HCT116 (cell line): ENCODE measurements around the gene CEP72.

Experiments used
- EGR1 ChIP-seq: IDR thresholded peaks from 2 replicates; pipeline ENCODE4 v1.6.1; 2012; ENCODE audit warnings: low read depth
- EZH2 ChIP-seq: fragments of 200-600 bp; sonication (generic); IDR thresholded peaks from 2 replicates; pipeline ENCODE4 v1.6.1; 2017; ENCODE audit warnings: antibody characterized with exemption, mixed run types
- EZH2phosphoT487 ChIP-seq: fragments of 200-600 bp; IDR thresholded peaks from 2 replicates; pipeline ENCODE4 v1.6.1; 2018; ENCODE audit warnings: antibody characterized with exemption, borderline replicate concordance
- POLR2A ChIP-seq: IDR thresholded peaks from 2 replicates; pipeline ENCODE4 v1.7.0; 2011; ENCODE audit warnings: borderline replicate concordance; ENCODE audit not compliant: insufficient read depth, insufficient read length; ENCODE audit errors: extremely low read depth
- POLR2AphosphoS5 ChIP-seq: IDR thresholded peaks from 2 replicates; pipeline ENCODE4 v1.6.1; 2011; ENCODE audit warnings: mild to moderate bottlenecking, low read depth, low read length, moderate library complexity
- RAD21 ChIP-seq: IDR thresholded peaks from 2 replicates; pipeline ENCODE4 v1.6.1; 2012; ENCODE audit warnings: low read depth, mild to moderate bottlenecking
- REST ChIP-seq: IDR thresholded peaks from 2 replicates; pipeline ENCODE4 v1.6.1; 2012; ENCODE audit warnings: low read depth
- SIN3A ChIP-seq: IDR thresholded peaks from 2 replicates; pipeline ENCODE4 v1.6.1; 2012; ENCODE audit warnings: low read depth
- TCF7L2 ChIP-seq: IDR thresholded peaks from 2 replicates; pipeline ENCODE4 v1.7.0; 2011; ENCODE audit warnings: borderline replicate concordance, inconsistent platforms; ENCODE audit not compliant: insufficient read depth, insufficient read length; ENCODE audit errors: extremely low read depth
- ZFX ChIP-seq: fragments of 450-650 bp; IDR thresholded peaks from 2 replicates; pipeline ENCODE4 v1.6.1; 2017
- ZNF274 ChIP-seq: fragments of 200-500 bp; sonication (Bioruptor generic); IDR thresholded peaks from 2 replicates; pipeline ENCODE4 v1.6.1; 2014; ENCODE audit warnings: mild to moderate bottlenecking, low read depth, low read length, inconsistent platforms
- TF ChIP-seq, protein P1 (sequence below), 3 experiments: fragments of 200-600 bp in 1 of 3; sonication (generic) in 1 of 3; IDR thresholded peaks in 2 of 3; conservative IDR thresholded peaks in 1 of 3; 2 replicates each; pipeline ENCODE4 v1.5.1; 2012 to 2017; ENCODE audit warnings: low read depth in 2 of 3, low read length in 2 of 3, antibody characterized with exemption in 1 of 3, borderline replicate concordance in 1 of 3, control low read depth in 1 of 3, mild to moderate bottlenecking in 1 of 3, mixed read lengths in 1 of 3, mixed run types in 1 of 3, moderate library complexity in 1 of 3; ENCODE audit not compliant: insufficient read depth in 1 of 3
- TF ChIP-seq, protein P2 (sequence below): IDR thresholded peaks from 2 replicates; pipeline ENCODE4 v1.6.1; 2012
- TF ChIP-seq, protein P3 (sequence below): IDR thresholded peaks from 2 replicates; pipeline ENCODE4 v1.6.1; 2012

DNA sequence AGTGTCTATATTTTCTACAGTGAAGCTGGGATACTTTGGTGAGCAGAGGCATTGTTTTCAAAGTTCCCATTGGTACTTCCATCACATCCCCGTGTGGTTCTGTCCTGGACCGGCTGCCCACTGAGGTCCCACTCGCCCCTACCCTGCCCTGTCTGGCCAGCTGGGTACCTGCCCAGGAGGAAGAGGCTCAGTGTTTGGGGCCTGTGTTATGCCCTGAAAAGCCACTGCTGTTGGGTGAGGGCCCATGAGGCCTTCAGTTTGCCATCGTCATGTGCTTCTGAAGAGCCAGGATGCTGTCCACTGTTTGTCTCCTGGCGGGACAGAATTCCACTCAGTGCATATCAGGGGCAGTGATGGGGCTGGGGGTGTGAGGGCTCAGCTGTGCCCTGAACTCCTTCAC is 2.6 kb upstream of the CEP72 start:
- TF ChIP-seq EZH2 = no peak
- TF ChIP-seq, protein P1, sequence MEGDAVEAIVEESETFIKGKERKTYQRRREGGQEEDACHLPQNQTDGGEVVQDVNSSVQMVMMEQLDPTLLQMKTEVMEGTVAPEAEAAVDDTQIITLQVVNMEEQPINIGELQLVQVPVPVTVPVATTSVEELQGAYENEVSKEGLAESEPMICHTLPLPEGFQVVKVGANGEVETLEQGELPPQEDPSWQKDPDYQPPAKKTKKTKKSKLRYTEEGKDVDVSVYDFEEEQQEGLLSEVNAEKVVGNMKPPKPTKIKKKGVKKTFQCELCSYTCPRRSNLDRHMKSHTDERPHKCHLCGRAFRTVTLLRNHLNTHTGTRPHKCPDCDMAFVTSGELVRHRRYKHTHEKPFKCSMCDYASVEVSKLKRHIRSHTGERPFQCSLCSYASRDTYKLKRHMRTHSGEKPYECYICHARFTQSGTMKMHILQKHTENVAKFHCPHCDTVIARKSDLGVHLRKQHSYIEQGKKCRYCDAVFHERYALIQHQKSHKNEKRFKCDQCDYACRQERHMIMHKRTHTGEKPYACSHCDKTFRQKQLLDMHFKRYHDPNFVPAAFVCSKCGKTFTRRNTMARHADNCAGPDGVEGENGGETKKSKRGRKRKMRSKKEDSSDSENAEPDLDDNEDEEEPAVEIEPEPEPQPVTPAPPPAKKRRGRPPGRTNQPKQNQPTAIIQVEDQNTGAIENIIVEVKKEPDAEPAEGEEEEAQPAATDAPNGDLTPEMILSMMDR (IDR thresholded peaks at IDR 0.05 in 2 of 3, conservative IDR thresholded peaks at IDR 0.05 in 1 of 3; ENCODE audit: borderline replicate concordance in 1 of 3, insufficient read depth in 1 of 3, low read depth in 2 of 3, low read length in 2 of 3) = no peak
- TF ChIP-seq ZNF274 = no peak
- TF ChIP-seq EZH2phosphoT487 = no peak
- TF ChIP-seq ZFX = no peak
- TF ChIP-seq RAD21 = no peak
- TF ChIP-seq POLR2AphosphoS5 = no peak
- no peak for TF ChIP-seq SIN3A
- TF ChIP-seq, protein P2, sequence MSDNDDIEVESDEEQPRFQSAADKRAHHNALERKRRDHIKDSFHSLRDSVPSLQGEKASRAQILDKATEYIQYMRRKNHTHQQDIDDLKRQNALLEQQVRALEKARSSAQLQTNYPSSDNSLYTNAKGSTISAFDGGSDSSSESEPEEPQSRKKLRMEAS = no peak
- no peak for TF ChIP-seq EGR1
- TF ChIP-seq POLR2A = no peak
- no peak for TF ChIP-seq TCF7L2
- no peak for TF ChIP-seq REST
- TF ChIP-seq, protein P3, sequence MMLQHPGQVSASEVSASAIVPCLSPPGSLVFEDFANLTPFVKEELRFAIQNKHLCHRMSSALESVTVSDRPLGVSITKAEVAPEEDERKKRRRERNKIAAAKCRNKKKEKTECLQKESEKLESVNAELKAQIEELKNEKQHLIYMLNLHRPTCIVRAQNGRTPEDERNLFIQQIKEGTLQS = no peak
